Measurements from ENCODE around the gene FAM3A. TPM values are rescaled to one million over a fixed set of nuclear protein-coding genes. Genes with fewer than 3 reads are reported as not detected.

The FAM3A gene
- total RNA-seq, 2 donors from 2014 or later, result 23.6 to 24.3 TPM

- Mint-ChIP-seq H3K27ac (no peak overlapping the region), H3K4me3 (no peak overlapping the region), H3K9me3 (peaks cover 68% of the 10 kb centered on the region), H3K27me3 (ENCODE audit: insufficient read depth) (no peaks in the 10 kb centered on the region), H3K36me3 (ENCODE audit: low read depth) (peaks cover 26% of the 10 kb centered on the region), H3K4me1 (no peaks in the 10 kb centered on the region)
- no peaks in the 10 kb centered on the region for H3K27me3 ChIP-seq (ENCODE audit: control insufficient read depth, insufficient read depth, low read length, poor library complexity, severe bottlenecking)
- WGBS, 2 experiments (ENCODE audit: insufficient coverage in 1 of 2, insufficient read length in 1 of 2), result 90% methylated on average over 8 of the region's 9 CpGs; no CpG with 5 or more reads in 1 of the 2 experiments
- no peak for DNase-seq
- H3K36me3 ChIP-seq (ENCODE audit: control insufficient read depth, insufficient read depth, low read length), result peaks cover 15% of the 10 kb centered on the region
- no peaks in the 10 kb centered on the region for H3K9me3 ChIP-seq (ENCODE audit: control insufficient read depth, low read length)
- H3K27ac ChIP-seq (ENCODE audit: low read depth, low read length), result no peak overlapping the region
- no peak overlapping the region for H3K9ac ChIP-seq (ENCODE audit: extremely low read depth, low read length, poor library complexity, severe bottlenecking)
- no peaks in the 10 kb centered on the region for H3K4me1 ChIP-seq (ENCODE audit: control insufficient read depth, insufficient read depth, low read length)
- TF ChIP-seq CTCF (conservative IDR thresholded peaks at IDR 0.05), result no peak
- H3K4me3 ChIP-seq (ENCODE audit: low read length), result no peak overlapping the region
Measured at GRCh38 chrX:154535892-154536291, 19.9 kb upstream of the FAM3A start.

- H3K4me1 Mint-ChIP-seq, result no peaks in the 10 kb centered on the region
- no peak overlapping the region for H3K4me3 ChIP-seq (ENCODE audit: low read length)
- peaks cover 31% of the 10 kb centered on the region for H3K36me3 Mint-ChIP-seq (ENCODE audit: low read depth)
- H3K27me3 Mint-ChIP-seq (ENCODE audit: insufficient read depth), result no peaks in the 10 kb centered on the region
- WGBS, 2 experiments (ENCODE audit: insufficient coverage in 1 of 2, insufficient read length in 1 of 2), result 45 to 55% methylated on average over 5 to 34 of the region's 34 CpGs
- H3K9me3 ChIP-seq (ENCODE audit: control insufficient read depth, low read length), result no peaks in the 10 kb centered on the region
- DNase-seq, result peak; percentile 95
- no peak overlapping the region for H3K9ac ChIP-seq (ENCODE audit: extremely low read depth, low read length, poor library complexity, severe bottlenecking)
- no peaks in the 10 kb centered on the region for H3K27me3 ChIP-seq (ENCODE audit: control insufficient read depth, insufficient read depth, low read length, poor library complexity, severe bottlenecking)
- peaks cover 15% of the 10 kb centered on the region for H3K36me3 ChIP-seq (ENCODE audit: control insufficient read depth, insufficient read depth, low read length)
- TF ChIP-seq CTCF (conservative IDR thresholded peaks at IDR 0.05), result peak; percentile 97
- H3K9me3 Mint-ChIP-seq, result peaks cover 73% of the 10 kb centered on the region
- no peak overlapping the region for H3K27ac ChIP-seq (ENCODE audit: low read depth, low read length)
- H3K27ac Mint-ChIP-seq, result no peak overlapping the region
- H3K4me1 ChIP-seq (ENCODE audit: control insufficient read depth, insufficient read depth, low read length), result no peaks in the 10 kb centered on the region
- no peak overlapping the region for H3K4me3 Mint-ChIP-seq
Measured at GRCh38 chrX:154534526-154535322, 18.7 kb upstream of the FAM3A start.

- H3K27me3 Mint-ChIP-seq (ENCODE audit: insufficient read depth), result no peaks in the 10 kb centered on the region
Measured at GRCh38 chrX:154532690-154533089, 16.7 kb upstream of the FAM3A start.

More at GRCh38 chrX:154532690-154533089, 16.7 kb upstream of the FAM3A start:
- Mint-ChIP-seq H3K27ac (no peak overlapping the region), H3K36me3 (ENCODE audit: low read depth) (peaks cover 24% of the 10 kb centered on the region), H3K9me3 (peaks cover 63% of the 10 kb centered on the region), H3K4me1 (no peaks in the 10 kb centered on the region), H3K4me3 (no peak overlapping the region)
- no peaks in the 10 kb centered on the region for H3K4me1 ChIP-seq (ENCODE audit: control insufficient read depth, insufficient read depth, low read length)
- TF ChIP-seq CTCF (conservative IDR thresholded peaks at IDR 0.05), result no peak
- no peaks in the 10 kb centered on the region for H3K27me3 ChIP-seq (ENCODE audit: control insufficient read depth, insufficient read depth, low read length, poor library complexity, severe bottlenecking)
- WGBS, 2 experiments (ENCODE audit: insufficient coverage in 1 of 2, insufficient read length in 1 of 2), result 80 to 96% methylated on average over 1 to 23 of the region's 23 CpGs
- DNase-seq, result no peak
- no peak overlapping the region for H3K27ac ChIP-seq (ENCODE audit: low read depth, low read length)
- no peak overlapping the region for H3K4me3 ChIP-seq (ENCODE audit: low read length)
- peaks cover 15% of the 10 kb centered on the region for H3K36me3 ChIP-seq (ENCODE audit: control insufficient read depth, insufficient read depth, low read length)
- no peak overlapping the region for H3K9ac ChIP-seq (ENCODE audit: extremely low read depth, low read length, poor library complexity, severe bottlenecking)
- H3K9me3 ChIP-seq (ENCODE audit: control insufficient read depth, low read length), result no peaks in the 10 kb centered on the region
